H9 (cell line): ENCODE data around the gene STH. TPM values are rescaled to one million over a fixed set of nuclear protein-coding genes. Genes with fewer than 3 reads are reported as not detected.

ENCODE experiments used
- DNase-seq: peaks from one replicate; pipeline ENCODE4 v3.0.0-alpha.2; 2017
- H2AFZ ChIP-seq: one replicate; pipeline ENCODE4 v1.6.1; 2013; ENCODE audit warnings: mild to moderate bottlenecking, low read length, control low read depth, moderate library complexity
- H2AK5ac ChIP-seq: 2 replicates; pipeline ENCODE4 v1.6.1; 2013; ENCODE audit warnings: low read length, control low read depth, mixed read lengths; ENCODE audit not compliant: insufficient read length
- H2BK120ac ChIP-seq: one replicate; pipeline ENCODE4 v1.6.1; 2013; ENCODE audit warnings: low read depth, mild to moderate bottlenecking, low read length, control low read depth, inconsistent platforms; ENCODE audit not compliant: poor library complexity, severe bottlenecking
- H2BK12ac ChIP-seq: 2 replicates; pipeline ENCODE4 v1.6.1; 2013; ENCODE audit warnings: low read length, control low read depth, mixed read lengths, low read depth; ENCODE audit not compliant: insufficient read length
- H2BK15ac ChIP-seq: 2 replicates; pipeline ENCODE4 v1.6.1; 2013; ENCODE audit warnings: low read depth, low read length, control low read depth
- H2BK20ac ChIP-seq: one replicate; pipeline ENCODE4 v1.6.1; 2013; ENCODE audit warnings: low read depth, mild to moderate bottlenecking, low read length, control low read depth, inconsistent platforms; ENCODE audit not compliant: poor library complexity, severe bottlenecking
- H2BK5ac ChIP-seq: 2 replicates; pipeline ENCODE4 v1.6.1; 2013; ENCODE audit warnings: low read length, control low read depth, mixed read lengths; ENCODE audit not compliant: insufficient read length
- H3K14ac ChIP-seq: 2 replicates; pipeline ENCODE4 v1.6.1; 2013; ENCODE audit warnings: low read length, control low read depth; ENCODE audit not compliant: insufficient read depth
- H3K18ac ChIP-seq: 2 replicates; pipeline ENCODE4 v1.6.1; 2013; ENCODE audit warnings: low read depth, mild to moderate bottlenecking, mixed read lengths, low read length, control low read depth; ENCODE audit not compliant: insufficient read length
- H3K23ac ChIP-seq: 2 replicates; pipeline ENCODE4 v1.6.1; 2013; ENCODE audit warnings: low read length, control low read depth, mixed read lengths, low read depth; ENCODE audit not compliant: insufficient read length
- H3K23me2 ChIP-seq: 2 replicates; pipeline ENCODE4 v1.6.1; 2013; ENCODE audit warnings: low read depth, mild to moderate bottlenecking, mixed read lengths, low read length, control low read depth; ENCODE audit not compliant: insufficient read length, poor library complexity, severe bottlenecking
- H3K27ac ChIP-seq: 2 replicates; pipeline ENCODE4 v1.5.1; 2013; ENCODE audit warnings: low read length, control low read depth, mixed read lengths, low read depth; ENCODE audit not compliant: insufficient read length
- H3K27me3 ChIP-seq: 2 replicates; pipeline ENCODE4 v1.6.1; 2013; ENCODE audit warnings: low read length, control low read depth, inconsistent platforms; ENCODE audit not compliant: insufficient read depth
- H3K4ac ChIP-seq: 2 replicates; pipeline ENCODE4 v1.6.1; 2013; ENCODE audit warnings: low read depth, mild to moderate bottlenecking, control low read depth, inconsistent platforms, low read length, moderate library complexity
- H3K4me1 ChIP-seq: 2 replicates; pipeline ENCODE4 v1.6.1; 2013; ENCODE audit warnings: low read length, control low read depth, inconsistent platforms; ENCODE audit not compliant: insufficient read depth
- H3K4me2 ChIP-seq: 2 replicates; pipeline ENCODE4 v1.6.1; 2013; ENCODE audit warnings: low read length, control low read depth, mixed read lengths; ENCODE audit not compliant: insufficient read length, insufficient read depth
- H3K56ac ChIP-seq: 2 replicates; pipeline ENCODE4 v1.6.1; 2013; ENCODE audit warnings: low read depth, mild to moderate bottlenecking, mixed read lengths, low read length, control low read depth; ENCODE audit not compliant: insufficient read length
- H3K79me1 ChIP-seq: 2 replicates; pipeline ENCODE4 v1.6.1; 2013; ENCODE audit warnings: low read depth, mild to moderate bottlenecking, moderate library complexity, low read length, control low read depth, inconsistent platforms; ENCODE audit not compliant: insufficient read depth, poor library complexity, severe bottlenecking
- H3K79me2 ChIP-seq: 2 replicates; pipeline ENCODE4 v1.6.1; 2013; ENCODE audit warnings: low read length, control low read depth, inconsistent platforms; ENCODE audit not compliant: insufficient read depth
- H3K9ac ChIP-seq: 2 replicates; pipeline ENCODE4 v1.6.1; 2013; ENCODE audit warnings: low read length, control low read depth, mixed read lengths; ENCODE audit not compliant: insufficient read length; ENCODE audit errors: extremely low read depth
- H3K9me3 ChIP-seq: one replicate; pipeline ENCODE4 v1.6.1; 2013; ENCODE audit warnings: low read depth, low read length, inconsistent platforms; ENCODE audit not compliant: control insufficient read depth
- H3T11ph ChIP-seq: one replicate; pipeline ENCODE4 v1.6.1; 2013; ENCODE audit warnings: mild to moderate bottlenecking, low read length, control low read depth, inconsistent platforms
- H4K20me1 ChIP-seq: one replicate; pipeline ENCODE4 v1.6.1; 2013; ENCODE audit not compliant: control insufficient read depth, insufficient read length, insufficient read depth
- H4K5ac ChIP-seq: 2 replicates; pipeline ENCODE4 v1.6.1; 2013; ENCODE audit warnings: low read depth, mild to moderate bottlenecking, mixed read lengths, low read length, control low read depth; ENCODE audit not compliant: insufficient read length
- H4K8ac ChIP-seq: replicated peaks from 2 replicates; pipeline ENCODE4 v1.6.1; 2013; ENCODE audit warnings: low read length, control low read depth, mixed read lengths, low read depth; ENCODE audit not compliant: insufficient read length
- H4K91ac ChIP-seq: 2 replicates; pipeline ENCODE4 v1.6.1; 2013; ENCODE audit warnings: low read depth, mild to moderate bottlenecking, moderate library complexity, mixed read lengths, low read length, control low read depth; ENCODE audit not compliant: insufficient read length
- H3K27ac Mint-ChIP-seq, 3 experiments: 2 replicates in 2 of 3; 3 replicates in 1 of 3; pipeline ENCODE4 v1.8.0; 2020 to 2021; ENCODE audit warnings: mixed read lengths in 3 of 3, mild to moderate bottlenecking in 1 of 3, moderate library complexity in 1 of 3
- H3K27me3 Mint-ChIP-seq: 2 replicates; pipeline ENCODE4 v1.8.0; 2021; ENCODE audit warnings: low read depth, mild to moderate bottlenecking, moderate library complexity, mixed read lengths
- H3K36me3 Mint-ChIP-seq, 3 experiments: 2 replicates in 2 of 3; 3 replicates in 1 of 3; pipeline ENCODE4 v1.8.0; 2020 to 2021; ENCODE audit warnings: low read depth in 3 of 3, mixed read lengths in 3 of 3; ENCODE audit not compliant: insufficient read depth in 1 of 3
- H3K4me1 Mint-ChIP-seq, 2 experiments: 2 replicates each; pipeline ENCODE4 v1.8.0; 2020; ENCODE audit warnings: mixed read lengths in 2 of 2
- H3K4me3 Mint-ChIP-seq, 2 experiments: 2 replicates in 1 of 2; 3 replicates in 1 of 2; pipeline ENCODE4 v1.8.0; 2020 to 2021; ENCODE audit warnings: mild to moderate bottlenecking in 2 of 2, mixed read lengths in 2 of 2, moderate library complexity in 1 of 2
- H3K9me3 Mint-ChIP-seq, 2 experiments: 2 replicates in 1 of 2; 3 replicates in 1 of 2; pipeline ENCODE4 v1.8.0; 2020; ENCODE audit warnings: mild to moderate bottlenecking in 2 of 2, mixed read lengths in 2 of 2, moderate library complexity in 1 of 2
- WGBS: extraction: QIAGEN DNeasy Blood & Tissue Kit; methylation state at CpG from one replicate; pipeline ENCODE4 v1.1.7; 2013; ENCODE audit warnings: missing lambda C conversion rate, low lambda C conversion rate, mixed read lengths; ENCODE audit not compliant: insufficient read length; ENCODE audit errors: extremely low coverage; 5-methylcytosine and 5-hydroxymethylcytosine counted together
- total RNA-seq: library from RNA; stranded (reverse); gene quantifications from 2 replicates; pipeline ENCODE4 v1.2.1, GENCODE V29; 2021
- TF ChIP-seq, protein P1 (sequence below): fragments of 200-600 bp; sonication (generic); conservative IDR thresholded peaks from 3 replicates; pipeline ENCODE4 v1.8.0; 2021; ENCODE audit warnings: antibody characterized with exemption, mild to moderate bottlenecking

The STH gene
- total RNA-seq, 1 experiment from 2014 or later, result not detected

DNA sequence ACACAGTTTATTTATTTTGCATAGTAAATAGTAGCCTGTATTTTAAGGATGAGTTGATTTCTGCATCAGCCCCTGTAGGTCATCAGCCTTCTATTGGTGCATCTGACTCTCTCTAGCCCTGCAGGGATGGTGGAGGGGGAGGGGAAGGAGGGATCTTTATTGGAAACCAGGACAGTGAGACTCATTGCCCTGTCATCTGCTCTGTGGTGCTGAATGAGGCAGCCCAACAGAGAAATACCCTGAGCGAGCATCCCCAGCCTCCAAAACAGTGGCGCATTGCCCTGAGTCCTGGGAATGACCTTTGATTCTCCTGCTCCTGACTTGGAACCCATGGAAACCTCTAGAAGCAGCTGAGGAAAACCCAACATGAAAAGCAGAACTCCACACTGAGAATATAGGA is 45.5 kb upstream of the STH start:
- Mint-ChIP-seq H3K4me3 (no peak overlapping the region), H3K27ac (no peak overlapping the region), H3K4me1 (peaks cover 28 to 29% of the 10 kb centered on the region in 2 experiments), H3K9me3 (no peaks in the 10 kb centered on the region), H3K27me3 (peaks cover 32% of the 10 kb centered on the region), H3K36me3 (no peaks in the 10 kb centered on the region)
- Histone ChIP-seq H3K27ac (no peak overlapping the region), H3K27me3 (no peaks in the 10 kb centered on the region; the same call in 1 of the 2 replicates), H3K56ac (no peak overlapping the region), H3K9me3 (no peaks in the 10 kb centered on the region), H4K8ac (no peak overlapping the region), H3K14ac (no peak overlapping the region), H3K4ac (no peak overlapping the region), H2AK5ac (no peak overlapping the region), H2BK12ac (no peak overlapping the region), H2AFZ (no peak overlapping the region), H2BK5ac (no peak overlapping the region), H3K79me2 (no peaks in the 10 kb centered on the region), H3K23ac (no peak overlapping the region), H3K9ac (no peak overlapping the region), H3K79me1 (no peaks in the 10 kb centered on the region), H3K4me2 (no peak overlapping the region), H3K18ac (no peak overlapping the region), H3T11ph (no peak overlapping the region), H2BK120ac (no peak overlapping the region), H2BK15ac (no peak overlapping the region), H4K91ac (no peak overlapping the region), H2BK20ac (no peak overlapping the region), H3K4me1 (no peaks in the 10 kb centered on the region), H4K5ac (no peak overlapping the region), H4K20me1 (no peaks in the 10 kb centered on the region), H3K23me2 (no peaks in the 10 kb centered on the region)
- no peak for DNase-seq
- no CpG with 5 or more reads among the region's 2 CpGs for WGBS
- TF ChIP-seq, protein P1, sequence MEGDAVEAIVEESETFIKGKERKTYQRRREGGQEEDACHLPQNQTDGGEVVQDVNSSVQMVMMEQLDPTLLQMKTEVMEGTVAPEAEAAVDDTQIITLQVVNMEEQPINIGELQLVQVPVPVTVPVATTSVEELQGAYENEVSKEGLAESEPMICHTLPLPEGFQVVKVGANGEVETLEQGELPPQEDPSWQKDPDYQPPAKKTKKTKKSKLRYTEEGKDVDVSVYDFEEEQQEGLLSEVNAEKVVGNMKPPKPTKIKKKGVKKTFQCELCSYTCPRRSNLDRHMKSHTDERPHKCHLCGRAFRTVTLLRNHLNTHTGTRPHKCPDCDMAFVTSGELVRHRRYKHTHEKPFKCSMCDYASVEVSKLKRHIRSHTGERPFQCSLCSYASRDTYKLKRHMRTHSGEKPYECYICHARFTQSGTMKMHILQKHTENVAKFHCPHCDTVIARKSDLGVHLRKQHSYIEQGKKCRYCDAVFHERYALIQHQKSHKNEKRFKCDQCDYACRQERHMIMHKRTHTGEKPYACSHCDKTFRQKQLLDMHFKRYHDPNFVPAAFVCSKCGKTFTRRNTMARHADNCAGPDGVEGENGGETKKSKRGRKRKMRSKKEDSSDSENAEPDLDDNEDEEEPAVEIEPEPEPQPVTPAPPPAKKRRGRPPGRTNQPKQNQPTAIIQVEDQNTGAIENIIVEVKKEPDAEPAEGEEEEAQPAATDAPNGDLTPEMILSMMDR, result no peak
